SIG-M5 treated with dmso at 0.1 percent for 504 hours (cell line): Measurements from ENCODE around the gene TMC3.

Source experiments
- DNase-seq: peaks from one replicate; lab custom pipeline; 2025; ENCODE audit not compliant: unreplicated experiment; lab: John Stamatoyannopoulos, UW

Gene TMC3

GRCh38 chr15:81301385-81301784 lies 72.6 kb downstream of the TMC3 start:
- no peak for DNase-seq

GRCh38 chr15:81299630-81300273 lies 74.3 kb downstream of the TMC3 start:
- DNase-seq = no peak

- no peak for DNase-seq
These were observed 74.9 kb downstream of the TMC3 start for GRCh38 chr15:81299156-81299555.

- DNase-seq = no peak
These were observed 75.4 kb downstream of the TMC3 start for GRCh38 chr15:81298611-81299010.

- DNase-seq = no peak
These were observed 76.1 kb downstream of the TMC3 start for GRCh38 chr15:81297603-81298575.

GRCh38 chr15:81297147-81297572 lies 76.9 kb downstream of the TMC3 start:
- peak; percentile 30 for DNase-seq

GRCh38 chr15:81296673-81297072 lies 77.3 kb downstream of the TMC3 start:
- DNase-seq = peak; percentile 89

GRCh38 chr15:81296186-81296585 lies 77.8 kb downstream of the TMC3 start:
- no peak for DNase-seq

- peak; percentile 15 for DNase-seq
These were observed 78.4 kb downstream of the TMC3 start for GRCh38 chr15:81295486-81296121.

- no peak for DNase-seq
These were observed 79.5 kb downstream of the TMC3 start for GRCh38 chr15:81294516-81294880.

- DNase-seq = peak; percentile 79
These were observed 80.1 kb downstream of the TMC3 start for GRCh38 chr15:81293728-81294515.

GRCh38 chr15:81292523-81293001 lies 81.5 kb downstream of the TMC3 start:
- DNase-seq = no peak

- no peak for DNase-seq
These were observed 82.0 kb downstream of the TMC3 start for GRCh38 chr15:81291916-81292522.

GRCh38 chr15:81289910-81290309 lies 84.1 kb downstream of the TMC3 start:
- no peak for DNase-seq

GRCh38 chr15:81288616-81289015 lies 85.4 kb downstream of the TMC3 start:
- no peak for DNase-seq

- DNase-seq = no peak
These were observed 86.0 kb downstream of the TMC3 start for GRCh38 chr15:81288040-81288439.

GRCh38 chr15:81286621-81287121 lies 87.3 kb downstream of the TMC3 start:
- DNase-seq = no peak

- DNase-seq = no peak
These were observed 88.6 kb downstream of the TMC3 start for GRCh38 chr15:81285461-81285860.

GRCh38 chr15:81284256-81285031 lies 89.6 kb downstream of the TMC3 start:
- DNase-seq = no peak
